GM10266 (cell line): ENCODE measurements around the gene ZNF831.

Experiments used
- DNase-seq: peaks from one replicate; pipeline ENCODE4 v3.0.0; 2012; ENCODE audit errors: extremely low spot score
- CTCF ChIP-seq: IDR thresholded peaks from 2 replicates; pipeline ENCODE4 v1.5.1; 2012; ENCODE audit warnings: mild to moderate bottlenecking, low read depth; ENCODE audit not compliant: control insufficient read depth, insufficient read depth; ENCODE audit errors: missing control alignments

The ZNF831 gene

GRCh38 chr20:59205044-59205443, 41.4 kb downstream of the ZNF831 start:
- no peak for DNase-seq
- TF ChIP-seq CTCF: no peak

- no peak for DNase-seq
- no peak for TF ChIP-seq CTCF
Observed at GRCh38 chr20:59207235-59207634, 43.6 kb downstream of the ZNF831 start.

- peak; percentile 88 for DNase-seq
- TF ChIP-seq CTCF: peak; percentile 82
Observed at GRCh38 chr20:59207742-59208357, 44.2 kb downstream of the ZNF831 start.

- DNase-seq: no peak
- no peak for TF ChIP-seq CTCF
Observed at GRCh38 chr20:59210186-59210585, 46.6 kb downstream of the ZNF831 start.

- no peak for TF ChIP-seq CTCF
- DNase-seq: no peak
Observed at GRCh38 chr20:59211208-59211765, 47.7 kb downstream of the ZNF831 start.

- DNase-seq: no peak
- TF ChIP-seq CTCF: no peak
Observed at GRCh38 chr20:59214073-59214472, 50.5 kb downstream of the ZNF831 start.
